ENCODE results near the gene SEMA7A. TPM values are rescaled to one million over a fixed set of nuclear protein-coding genes. Genes with fewer than 3 reads are reported as not detected.

Gene SEMA7A
- total and polyA plus RNA-seq, 9 of the 15 experiments (the other 6 are each of a cell fraction or from before 2014, with no cell fraction given), result 0.04 to 8.2 (median 5.4) TPM; not detected in 1

DNA sequence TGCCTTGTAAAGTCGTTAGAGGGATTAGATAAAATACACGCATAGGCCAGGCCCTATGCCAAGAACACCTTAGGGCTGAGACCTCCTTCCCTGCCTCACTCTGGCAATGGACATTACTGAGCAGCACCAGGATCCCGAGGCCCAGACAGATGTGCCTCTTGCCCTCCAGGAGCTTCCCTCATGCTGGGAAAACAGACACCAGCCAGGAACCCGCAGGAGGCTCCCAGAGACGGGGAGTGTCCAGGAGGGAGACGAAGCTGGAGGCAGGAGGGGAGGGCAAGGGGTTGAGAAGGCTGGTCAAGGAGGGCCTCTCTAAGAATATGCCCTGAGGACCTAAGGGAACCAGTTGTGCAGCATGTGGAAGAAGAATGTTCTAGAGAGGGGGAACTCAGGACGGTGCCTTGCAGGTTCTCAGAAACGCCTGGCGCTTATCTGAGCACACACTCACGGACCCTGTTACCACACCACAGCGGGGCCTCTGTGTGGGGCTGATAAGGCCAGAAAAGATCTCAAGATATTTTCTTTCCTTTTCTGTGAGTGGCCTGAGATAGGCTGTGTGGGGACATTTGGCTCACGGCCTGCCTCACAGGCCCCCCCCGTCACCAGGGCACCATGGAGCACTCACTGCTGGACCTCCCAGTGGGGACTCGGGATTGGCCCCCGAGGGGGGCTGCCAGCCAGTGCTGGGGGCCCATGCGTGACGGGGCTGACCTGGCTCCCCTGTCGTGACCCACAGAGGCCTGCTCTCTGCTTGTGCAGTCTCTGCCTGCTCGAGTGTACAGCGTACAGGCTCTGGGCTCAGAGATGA, 44.3 kb downstream of the SEMA7A start (continued):
- TF ChIP-seq NR2C1 (IDR thresholded peaks at IDR 0.05) (no peak), NR2C1 (tag; IDR thresholded peaks at IDR 0.05) (peak; percentile 79), ZNF124 (CRISPR knock-in tag; IDR thresholded peaks at IDR 0.05) (no peak), MTA1 (IDR thresholded peaks at IDR 0.05; ENCODE audit: borderline replicate concordance) (peak; percentile 94), POLR2AphosphoS2 (IDR thresholded peaks at IDR 0.05; ENCODE audit: low read length) (no peak), NCOA4 (IDR thresholded peaks at IDR 0.05; ENCODE audit: partially characterized antibody) (peak; percentile 75), ZNF134 (CRISPR knock-in tag; conservative IDR thresholded peaks at IDR 0.05) (peak; percentile 63; the same call in 1 of the 2 replicates), FOXA1 (IDR thresholded peaks at IDR 0.05; ENCODE audit: borderline replicate concordance) (no peak), ZSCAN32 (CRISPR knock-in tag; IDR thresholded peaks at IDR 0.05) (peak; percentile 47; the same call in 1 of the 2 replicates), L3MBTL2 (IDR thresholded peaks at IDR 0.05) (peak; percentile 95), NCOA1 (IDR thresholded peaks at IDR 0.05; ENCODE audit: low read depth) (peak; percentile 96), RAD21 (CRISPR knock-in tag; conservative IDR thresholded peaks at IDR 0.05 in 1 of 2, IDR thresholded peaks at IDR 0.05 in 1 of 2) (peak; percentile 26 to 39; a peak in 2 of 4 replicates), GABPA (tag; conservative IDR thresholded peaks at IDR 0.05; ENCODE audit: low read depth) (no peak; the same call in 1 of the 2 replicates), PTRF (tag; IDR thresholded peaks at IDR 0.05) (no peak), NONO (IDR thresholded peaks at IDR 0.05; ENCODE audit: low read depth in 2 of 2, low read length in 1 of 2) (peak in 1 of 2 experiments; percentile 88; a peak in 1 of 4 replicates), ZNF551 (CRISPR knock-in tag; IDR thresholded peaks at IDR 0.05) (no peak), TCFL5 (CRISPR knock-in tag; conservative IDR thresholded peaks at IDR 0.05) (peak; percentile 82), IRF2 (CRISPR knock-in tag; IDR thresholded peaks at IDR 0.05) (no peak), EHMT2 (IDR thresholded peaks at IDR 0.05) (no peak), ZNF445 (CRISPR knock-in tag; IDR thresholded peaks at IDR 0.05; ENCODE audit: low read depth) (0 out of 2 replicates have a peak, but pooled peaks have one; percentile 66), BMI1 (IDR thresholded peaks at IDR 0.05; ENCODE audit: low read length) (no peak), KLF13 (tag; IDR thresholded peaks at IDR 0.05; ENCODE audit: borderline replicate concordance, low read depth) (peak; percentile 49)
- TF ChIP-seq, protein P1, sequence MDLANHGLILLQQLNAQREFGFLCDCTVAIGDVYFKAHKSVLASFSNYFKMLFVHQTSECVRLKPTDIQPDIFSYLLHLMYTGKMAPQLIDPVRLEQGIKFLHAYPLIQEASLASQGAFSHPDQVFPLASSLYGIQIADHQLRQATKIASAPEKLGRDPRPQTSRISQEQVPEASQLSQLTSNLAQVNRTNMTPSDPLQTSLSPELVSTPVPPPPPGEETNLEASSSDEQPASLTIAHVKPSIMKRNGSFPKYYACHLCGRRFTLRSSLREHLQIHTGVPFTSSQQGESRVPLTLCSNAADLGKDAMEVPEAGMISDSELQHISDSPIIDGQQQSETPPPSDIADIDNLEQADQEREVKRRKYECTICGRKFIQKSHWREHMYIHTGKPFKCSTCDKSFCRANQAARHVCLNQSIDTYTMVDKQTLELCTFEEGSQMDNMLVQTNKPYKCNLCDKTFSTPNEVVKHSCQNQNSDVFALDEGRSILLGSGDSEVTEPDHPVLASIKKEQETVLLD (IDR thresholded peaks at IDR 0.05), result peak; percentile 76; the same call in 1 of the 2 replicates
- TF ChIP-seq, protein P2, sequence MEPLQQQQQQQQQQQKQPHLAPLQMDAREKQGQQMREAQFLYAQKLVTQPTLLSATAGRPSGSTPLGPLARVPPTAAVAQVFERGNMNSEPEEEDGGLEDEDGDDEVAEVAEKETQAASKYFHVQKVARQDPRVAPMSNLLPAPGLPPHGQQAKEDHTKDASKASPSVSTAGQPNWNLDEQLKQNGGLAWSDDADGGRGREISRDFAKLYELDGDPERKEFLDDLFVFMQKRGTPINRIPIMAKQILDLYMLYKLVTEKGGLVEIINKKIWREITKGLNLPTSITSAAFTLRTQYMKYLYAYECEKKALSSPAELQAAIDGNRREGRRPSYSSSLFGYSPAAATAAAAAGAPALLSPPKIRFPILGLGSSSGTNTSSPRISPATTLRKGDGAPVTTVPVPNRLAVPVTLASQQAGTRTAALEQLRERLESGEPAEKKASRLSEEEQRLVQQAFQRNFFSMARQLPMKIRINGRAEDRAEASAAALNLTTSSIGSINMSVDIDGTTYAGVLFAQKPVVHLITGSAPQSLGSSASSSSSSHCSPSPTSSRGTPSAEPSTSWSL (CRISPR knock-in tag; IDR thresholded peaks at IDR 0.05; ENCODE audit: borderline replicate concordance), result 0 out of 2 replicates have a peak, but pooled peaks have one; percentile 60
- TF ChIP-seq, protein P3, sequence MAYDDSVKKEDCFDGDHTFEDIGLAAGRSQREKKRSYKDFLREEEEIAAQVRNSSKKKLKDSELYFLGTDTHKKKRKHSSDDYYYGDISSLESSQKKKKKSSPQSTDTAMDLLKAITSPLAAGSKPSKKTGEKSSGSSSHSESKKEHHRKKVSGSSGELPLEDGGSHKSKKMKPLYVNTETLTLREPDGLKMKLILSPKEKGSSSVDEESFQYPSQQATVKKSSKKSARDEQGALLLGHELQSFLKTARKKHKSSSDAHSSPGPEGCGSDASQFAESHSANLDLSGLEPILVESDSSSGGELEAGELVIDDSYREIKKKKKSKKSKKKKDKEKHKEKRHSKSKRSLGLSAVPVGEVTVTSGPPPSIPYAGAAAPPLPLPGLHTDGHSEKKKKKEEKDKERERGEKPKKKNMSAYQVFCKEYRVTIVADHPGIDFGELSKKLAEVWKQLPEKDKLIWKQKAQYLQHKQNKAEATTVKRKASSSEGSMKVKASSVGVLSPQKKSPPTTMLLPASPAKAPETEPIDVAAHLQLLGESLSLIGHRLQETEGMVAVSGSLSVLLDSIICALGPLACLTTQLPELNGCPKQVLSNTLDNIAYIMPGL (CRISPR knock-in tag; IDR thresholded peaks at IDR 0.05), result no peak

All from K562 (cell line).